Activated T-cell treated with anti-CD3 and anti-CD28 coated beads, Interleukin-2, amount 50 U/mL, for 24 hours (primary cell): Measurements from ENCODE around the gene ADAMTSL1.

Experiments used
- DNase-seq: peaks from one replicate; pipeline ENCODE4 v3.0.0-alpha.2; 2020
- H3K27ac Mint-ChIP-seq: 2 replicates; pipeline ENCODE4 v1.8.0; 2020; ENCODE audit warnings: mild to moderate bottlenecking, mixed read lengths
- H3K27me3 Mint-ChIP-seq: 2 replicates; pipeline ENCODE4 v1.8.0; 2020; ENCODE audit warnings: mixed read lengths
- H3K36me3 Mint-ChIP-seq: 2 replicates; pipeline ENCODE4 v1.8.0; 2020; ENCODE audit warnings: low read depth, mixed read lengths
- H3K4me1 Mint-ChIP-seq: 2 replicates; pipeline ENCODE4 v1.8.0; 2020; ENCODE audit warnings: low read depth, mixed read lengths
- H3K4me3 Mint-ChIP-seq: 2 replicates; pipeline ENCODE4 v1.8.0; 2020; ENCODE audit warnings: mild to moderate bottlenecking, moderate library complexity, mixed read lengths
- H3K9me3 Mint-ChIP-seq: 2 replicates; pipeline ENCODE4 v1.8.0; 2020; ENCODE audit warnings: mixed read lengths

The ADAMTSL1 gene

GRCh38 chr9:18749711-18750110, 275.8 kb downstream of the ADAMTSL1 start:
- Mint-ChIP-seq H3K27ac (no peak overlapping the region), H3K36me3 (no peaks in the 10 kb centered on the region), H3K9me3 (no peaks in the 10 kb centered on the region), H3K27me3 (peaks cover 8% of the 10 kb centered on the region), H3K4me1 (no peaks in the 10 kb centered on the region), H3K4me3 (no peak overlapping the region)
- DNase-seq, result no peak

- H3K27ac Mint-ChIP-seq, result no peak overlapping the region
- no peaks in the 10 kb centered on the region for H3K36me3 Mint-ChIP-seq
- no peaks in the 10 kb centered on the region for H3K4me1 Mint-ChIP-seq
- no peaks in the 10 kb centered on the region for H3K27me3 Mint-ChIP-seq
- no peak overlapping the region for H3K4me3 Mint-ChIP-seq
- no peak for DNase-seq
- H3K9me3 Mint-ChIP-seq, result no peaks in the 10 kb centered on the region
These were observed 280.0 kb downstream of the ADAMTSL1 start for GRCh38 chr9:18753904-18754303.

- H3K27ac Mint-ChIP-seq, result no peak overlapping the region
- H3K4me3 Mint-ChIP-seq, result no peak overlapping the region
- DNase-seq, result no peak
- no peaks in the 10 kb centered on the region for H3K4me1 Mint-ChIP-seq
- H3K27me3 Mint-ChIP-seq, result no peaks in the 10 kb centered on the region
- no peaks in the 10 kb centered on the region for H3K36me3 Mint-ChIP-seq
- no peaks in the 10 kb centered on the region for H3K9me3 Mint-ChIP-seq
These were observed 280.6 kb downstream of the ADAMTSL1 start for GRCh38 chr9:18754537-18754936.

- H3K4me1 Mint-ChIP-seq, result no peaks in the 10 kb centered on the region
- no peak overlapping the region for H3K27ac Mint-ChIP-seq
- no peak for DNase-seq
- no peak overlapping the region for H3K4me3 Mint-ChIP-seq
- no peaks in the 10 kb centered on the region for H3K36me3 Mint-ChIP-seq
- H3K9me3 Mint-ChIP-seq, result no peaks in the 10 kb centered on the region
- H3K27me3 Mint-ChIP-seq, result no peaks in the 10 kb centered on the region
These were observed 281.3 kb downstream of the ADAMTSL1 start for GRCh38 chr9:18755263-18755662.

GRCh38 chr9:18756712-18757125, 282.8 kb downstream of the ADAMTSL1 start:
- Mint-ChIP-seq H3K9me3 (no peaks in the 10 kb centered on the region), H3K27ac (no peak overlapping the region), H3K36me3 (no peaks in the 10 kb centered on the region), H3K4me1 (no peaks in the 10 kb centered on the region), H3K27me3 (no peaks in the 10 kb centered on the region), H3K4me3 (no peak overlapping the region)
- DNase-seq, result no peak

- no peaks in the 10 kb centered on the region for H3K9me3 Mint-ChIP-seq
- H3K27ac Mint-ChIP-seq, result no peak overlapping the region
- H3K27me3 Mint-ChIP-seq, result no peaks in the 10 kb centered on the region
- H3K4me1 Mint-ChIP-seq, result no peaks in the 10 kb centered on the region
- no peaks in the 10 kb centered on the region for H3K36me3 Mint-ChIP-seq
- H3K4me3 Mint-ChIP-seq, result no peak overlapping the region
- no peak for DNase-seq
These were observed 285.9 kb downstream of the ADAMTSL1 start for GRCh38 chr9:18759827-18760226.

- Mint-ChIP-seq H3K4me3 (no peak overlapping the region), H3K27ac (no peak overlapping the region), H3K9me3 (no peaks in the 10 kb centered on the region), H3K4me1 (no peaks in the 10 kb centered on the region), H3K36me3 (no peaks in the 10 kb centered on the region), H3K27me3 (peaks cover 3% of the 10 kb centered on the region)
- no peak for DNase-seq
These were observed 287.9 kb downstream of the ADAMTSL1 start for GRCh38 chr9:18761742-18762300.

- Mint-ChIP-seq H3K9me3 (no peaks in the 10 kb centered on the region), H3K27me3 (peaks cover 11% of the 10 kb centered on the region), H3K36me3 (no peaks in the 10 kb centered on the region), H3K27ac (no peak overlapping the region), H3K4me3 (no peak overlapping the region), H3K4me1 (no peaks in the 10 kb centered on the region)
- no peak for DNase-seq
These were observed 293.1 kb downstream of the ADAMTSL1 start for GRCh38 chr9:18766989-18767550.

- H3K27ac Mint-ChIP-seq, result no peak overlapping the region
- DNase-seq, result no peak
- H3K36me3 Mint-ChIP-seq, result no peaks in the 10 kb centered on the region
- H3K27me3 Mint-ChIP-seq, result peaks cover 14% of the 10 kb centered on the region
- no peaks in the 10 kb centered on the region for H3K4me1 Mint-ChIP-seq
- H3K9me3 Mint-ChIP-seq, result no peaks in the 10 kb centered on the region
- H3K4me3 Mint-ChIP-seq, result no peak overlapping the region
These were observed 295.1 kb downstream of the ADAMTSL1 start for GRCh38 chr9:18768951-18769622.

- peaks cover 14% of the 10 kb centered on the region for H3K27me3 Mint-ChIP-seq
- H3K36me3 Mint-ChIP-seq, result no peaks in the 10 kb centered on the region
- no peak for DNase-seq
- no peak overlapping the region for H3K27ac Mint-ChIP-seq
- H3K4me3 Mint-ChIP-seq, result no peak overlapping the region
- H3K4me1 Mint-ChIP-seq, result no peaks in the 10 kb centered on the region
- H3K9me3 Mint-ChIP-seq, result no peaks in the 10 kb centered on the region
These were observed 296.4 kb downstream of the ADAMTSL1 start for GRCh38 chr9:18770131-18770908.

- no peaks in the 10 kb centered on the region for H3K4me1 Mint-ChIP-seq
- no peak overlapping the region for H3K4me3 Mint-ChIP-seq
- DNase-seq, result no peak
- H3K27me3 Mint-ChIP-seq, result peaks cover 14% of the 10 kb centered on the region
- no peak overlapping the region for H3K27ac Mint-ChIP-seq
- no peaks in the 10 kb centered on the region for H3K9me3 Mint-ChIP-seq
- no peaks in the 10 kb centered on the region for H3K36me3 Mint-ChIP-seq
These were observed 297.1 kb downstream of the ADAMTSL1 start for GRCh38 chr9:18771011-18771410.

- no peak for DNase-seq
- Mint-ChIP-seq H3K4me1 (no peaks in the 10 kb centered on the region), H3K27ac (no peak overlapping the region), H3K9me3 (no peaks in the 10 kb centered on the region), H3K27me3 (peaks cover 11% of the 10 kb centered on the region), H3K4me3 (no peak overlapping the region), H3K36me3 (no peaks in the 10 kb centered on the region)
These were observed 297.8 kb downstream of the ADAMTSL1 start for GRCh38 chr9:18771763-18772162.

- no peak for DNase-seq
- Mint-ChIP-seq H3K9me3 (no peaks in the 10 kb centered on the region), H3K27me3 (peaks cover 2% of the 10 kb centered on the region), H3K4me1 (no peaks in the 10 kb centered on the region), H3K4me3 (no peak overlapping the region), H3K27ac (no peak overlapping the region), H3K36me3 (no peaks in the 10 kb centered on the region)
These were observed 301.3 kb downstream of the ADAMTSL1 start for GRCh38 chr9:18775241-18775640.

GRCh38 chr9:18775930-18776329, 302.0 kb downstream of the ADAMTSL1 start:
- H3K4me1 Mint-ChIP-seq, result no peaks in the 10 kb centered on the region
- no peak overlapping the region for H3K4me3 Mint-ChIP-seq
- H3K36me3 Mint-ChIP-seq, result no peaks in the 10 kb centered on the region
- H3K27ac Mint-ChIP-seq, result no peak overlapping the region
- H3K27me3 Mint-ChIP-seq, result peaks cover 2% of the 10 kb centered on the region
- DNase-seq, result no peak
- H3K9me3 Mint-ChIP-seq, result no peaks in the 10 kb centered on the region
